H1 (cell line): ENCODE measurements around the gene CDKN2B-AS1. TPM values are rescaled to one million over a fixed set of nuclear protein-coding genes. Genes with fewer than 3 reads are reported as not detected.
A peak's percentile ranks its signal among the peaks of the same experiment; 100 is the strongest.

Experiments
- CTCF ChIA-PET: fragments of 300-600 bp; sonication (Branson Sonifier 250); formaldehyde crosslinking; loops from one replicate; lab custom pipeline; 2021; ENCODE audit not compliant: partially characterized antibody; lab: Charles Lee
- POLR2A ChIA-PET: fragments of 300-600 bp; sonication (Branson Sonifier 250); formaldehyde crosslinking; loops from one replicate; lab custom pipeline; 2021; ENCODE audit warnings: inconsistent platforms; ENCODE audit not compliant: partially characterized antibody; lab: Charles Lee
- DNase-seq, 2 experiments: peaks; one replicate each; pipeline versions ENCODE4 v3.0.0 to v3.0.0-alpha.2; 2010 to 2022; ENCODE audit warnings: low spot score in 2 of 2, low read depth in 1 of 2, mixed read lengths in 1 of 2
- FAIRE-seq: peaks from 2 replicates; lab custom pipeline; 2011; peaks lifted over from hg19 to GRCh38; lab: Jason Lieb, UNC
- H2AFZ ChIP-seq: 2 replicates; pipeline ENCODE4 v1.8.1; 2012; ENCODE audit warnings: low read length, inconsistent platforms
- H2AK5ac ChIP-seq: 2 replicates; pipeline ENCODE4 v1.6.1; 2013; ENCODE audit warnings: low read depth, low read length
- H2BK120ac ChIP-seq: replicated peaks from 2 replicates; pipeline ENCODE3; 2013; ENCODE audit warnings: low read depth, low read length, inconsistent platforms
- H2BK12ac ChIP-seq: 2 replicates; pipeline ENCODE4 v1.6.1; 2013; ENCODE audit warnings: low read depth, low read length
- H2BK15ac ChIP-seq: 2 replicates; pipeline ENCODE4 v1.6.1; 2013; ENCODE audit warnings: low read length
- H2BK20ac ChIP-seq: 2 replicates; pipeline ENCODE4 v1.6.1; 2013; ENCODE audit warnings: low read length
- H2BK5ac ChIP-seq: 2 replicates; pipeline ENCODE4 v1.6.1; 2013; ENCODE audit warnings: low read depth, low read length
- H3K14ac ChIP-seq: 2 replicates; pipeline ENCODE4 v1.6.1; 2013; ENCODE audit warnings: inconsistent platforms; ENCODE audit not compliant: insufficient read length
- H3K18ac ChIP-seq: 2 replicates; pipeline ENCODE4 v1.6.1; 2013; ENCODE audit warnings: low read length; ENCODE audit errors: extremely low read depth
- H3K23ac ChIP-seq: 2 replicates; pipeline ENCODE4 v1.6.1; 2013; ENCODE audit warnings: inconsistent platforms; ENCODE audit not compliant: insufficient read length
- H3K23me2 ChIP-seq: 2 replicates; pipeline ENCODE4 v1.6.1; 2013; ENCODE audit warnings: low read depth, low read length
- H3K27ac ChIP-seq: 2 replicates; pipeline ENCODE4 v1.6.1; 2011; ENCODE audit warnings: low read depth, low read length, inconsistent platforms
- H3K27me3 ChIP-seq, 4 experiments: replicated peaks in 1 of 4; 1 replicate in 1 of 4; 2 replicates in 3 of 4; pipeline versions ENCODE4 v1.6.1 to v1.8.1; 2011 to 2013; ENCODE audit warnings: low read length in 3 of 4, mild to moderate bottlenecking in 3 of 4, inconsistent platforms in 2 of 4, mixed read lengths in 2 of 4, moderate library complexity in 1 of 4; ENCODE audit not compliant: control insufficient read depth in 3 of 4, insufficient read depth in 3 of 4; ENCODE audit errors: extremely low read depth in 1 of 4
- H3K36me3 ChIP-seq, 4 experiments: 2 replicates each; pipeline versions ENCODE4 v1.6.1 to v1.8.1; 2011 to 2013; ENCODE audit warnings: mild to moderate bottlenecking in 4 of 4, low read length in 3 of 4, moderate library complexity in 2 of 4, control low read depth in 1 of 4, inconsistent platforms in 1 of 4; ENCODE audit not compliant: insufficient read depth in 4 of 4, control insufficient read depth in 2 of 4
- H3K4ac ChIP-seq: replicated peaks from 2 replicates; pipeline ENCODE3; 2013; ENCODE audit warnings: low read length, low read depth, mixed read lengths, inconsistent platforms; ENCODE audit not compliant: insufficient read length
- H3K4me1 ChIP-seq, 4 experiments: replicated peaks in 1 of 4; 1 replicate in 1 of 4; 2 replicates in 3 of 4; pipeline versions ENCODE4 v1.6.1 to v1.8.1; 2011 to 2013; ENCODE audit warnings: low read length in 3 of 4, inconsistent platforms in 2 of 4, mixed read lengths in 1 of 4; ENCODE audit not compliant: insufficient read depth in 4 of 4, control insufficient read depth in 3 of 4
- H3K4me2 ChIP-seq, 2 experiments: 2 replicates each; pipeline versions ENCODE4 v1.6.1 to v1.8.1; 2011 to 2013; ENCODE audit warnings: low read depth in 2 of 2, low read length in 2 of 2, control low read depth in 1 of 2, inconsistent platforms in 1 of 2, mild to moderate bottlenecking in 1 of 2; ENCODE audit not compliant: insufficient read depth in 1 of 2
- H3K4me3 ChIP-seq, 4 experiments: fragments of 200-600, 300-600 bp in 1 of 4; sonication (generic), shearing (Covaris generic), sonication (Bioruptor Twin) in 1 of 4; 2 replicates each; pipeline versions ENCODE4 v1.5.1 to v1.8.1; 2011 to 2016; ENCODE audit warnings: low read length in 4 of 4, low read depth in 3 of 4, control low read depth in 2 of 4, inconsistent platforms in 2 of 4, mild to moderate bottlenecking in 2 of 4, mixed read lengths in 1 of 4, moderate library complexity in 1 of 4; ENCODE audit not compliant: insufficient read depth in 2 of 4; ENCODE audit errors: extremely low read depth in 1 of 4
- H3K56ac ChIP-seq: replicated peaks from 2 replicates; pipeline ENCODE3; 2013; ENCODE audit warnings: low read depth, mild to moderate bottlenecking, mixed read lengths, low read length, inconsistent platforms; ENCODE audit not compliant: insufficient read length
- H3K79me1 ChIP-seq: 2 replicates; pipeline ENCODE4 v1.6.1; 2013; ENCODE audit warnings: low read depth, low read length, control low read depth
- H3K79me2 ChIP-seq, 2 experiments: 2 replicates each; pipeline versions ENCODE4 v1.6.1 to v1.8.1; 2012 to 2013; ENCODE audit warnings: low read length in 2 of 2, mild to moderate bottlenecking in 2 of 2, inconsistent platforms in 1 of 2; ENCODE audit not compliant: insufficient read depth in 2 of 2, control insufficient read depth in 1 of 2
- H3K9ac ChIP-seq, 4 experiments: replicated peaks in 1 of 4; 1 replicate in 1 of 4; 2 replicates in 3 of 4; pipeline versions ENCODE4 v1.6.1 to v1.8.1; 2011 to 2013; ENCODE audit warnings: low read depth in 3 of 4, low read length in 3 of 4, control low read depth in 2 of 4, mild to moderate bottlenecking in 2 of 4, moderate library complexity in 2 of 4, inconsistent platforms in 1 of 4; ENCODE audit errors: extremely low read depth in 1 of 4
- H3K9me3 ChIP-seq, 2 experiments: 2 replicates each; pipeline versions ENCODE4 v1.6.1 to v1.8.1; 2012 to 2013; ENCODE audit warnings: mild to moderate bottlenecking in 2 of 2, moderate library complexity in 2 of 2, control low read depth in 1 of 2, inconsistent platforms in 1 of 2, low read depth in 1 of 2, low read length in 1 of 2, mixed read lengths in 1 of 2; ENCODE audit not compliant: insufficient read depth in 2 of 2
- H4K20me1 ChIP-seq, 2 experiments: replicated peaks in 1 of 2; 2 replicates each; pipeline versions ENCODE3 to v1.8.1; 2011 to 2013; ENCODE audit warnings: inconsistent platforms in 2 of 2, low read length in 2 of 2, mild to moderate bottlenecking in 1 of 2; ENCODE audit not compliant: insufficient read depth in 2 of 2, control insufficient read depth in 1 of 2
- H4K5ac ChIP-seq: 2 replicates; pipeline ENCODE4 v1.6.1; 2013; ENCODE audit warnings: low read length, low read depth, mixed read lengths, inconsistent platforms; ENCODE audit not compliant: insufficient read length
- H4K8ac ChIP-seq: 2 replicates; pipeline ENCODE4 v1.8.0; 2013; ENCODE audit warnings: mild to moderate bottlenecking, moderate library complexity, low read length, inconsistent platforms; ENCODE audit not compliant: insufficient read depth; ENCODE audit errors: extremely low read depth
- H4K91ac ChIP-seq: replicated peaks from 2 replicates; pipeline ENCODE3; 2013; ENCODE audit warnings: low read length, mixed read lengths, inconsistent platforms; ENCODE audit not compliant: insufficient read length
- CBX8 ChIP-seq: fragments of 300-800, 300-1000 bp; sonication (generic); IDR thresholded peaks from 2 replicates; pipeline ENCODE4 v1.7.1; 2016; ENCODE audit warnings: low read depth, low read length, borderline replicate concordance
- CHD2 ChIP-seq: IDR thresholded peaks from 2 replicates; pipeline ENCODE4 v1.6.1; 2012; ENCODE audit warnings: low read length, improper control_type of control experiment
- CTCF ChIP-seq, 3 experiments: IDR thresholded peaks; 1 replicate in 2 of 3; 2 replicates in 1 of 3; pipeline versions ENCODE4 v1.5.1 to v1.6.1; 2011; ENCODE audit warnings: low read length in 3 of 3, mild to moderate bottlenecking in 3 of 3, inconsistent platforms in 2 of 3, low read depth in 1 of 3, moderate library complexity in 1 of 3; ENCODE audit not compliant: insufficient read depth in 1 of 3; ENCODE audit errors: control extremely low read depth in 1 of 3
- EZH2 ChIP-seq: fragments of 200-600 bp; sonication (generic); IDR thresholded peaks from 2 replicates; pipeline ENCODE4 v1.7.1; 2012; ENCODE audit warnings: low read depth, mild to moderate bottlenecking, moderate library complexity, low read length, inconsistent platforms; ENCODE audit not compliant: severe bottlenecking
- NRF1 ChIP-seq: IDR thresholded peaks from 2 replicates; pipeline ENCODE4 v1.6.1; 2011; ENCODE audit warnings: mild to moderate bottlenecking, low read depth, low read length, improper control_type of control experiment
- RNF2 ChIP-seq: fragments of 200-900, 300-1000 bp; sonication (generic); IDR thresholded peaks from 2 replicates; pipeline ENCODE4 v1.7.1; 2016; ENCODE audit warnings: borderline replicate concordance, low read depth, mild to moderate bottlenecking, antibody characterized with exemption, low read length; ENCODE audit not compliant: poor library complexity, severe bottlenecking; ENCODE audit errors: missing control alignments
- SIN3A ChIP-seq, 2 experiments: IDR thresholded peaks in 1 of 2; conservative IDR thresholded peaks in 1 of 2; 2 replicates each; pipeline ENCODE4 v1.6.1; 2011 to 2012; ENCODE audit warnings: low read length in 2 of 2, improper control_type of control experiment in 1 of 2, low read depth in 1 of 2, mild to moderate bottlenecking in 1 of 2
- TBP ChIP-seq: IDR thresholded peaks from 2 replicates; pipeline ENCODE4 v1.6.1; 2011; ENCODE audit warnings: low read depth, low read length, improper control_type of control experiment
- WGBS, 2 experiments: shearing (Covaris generic) in 1 of 2; methylation state at CpG; one replicate each; pipeline versions ENCODE4 v1.1.6 to v1.1.7; 2013 to 2015; ENCODE audit warnings: low lambda C conversion rate in 2 of 2, mixed read lengths in 2 of 2, inconsistent platforms in 1 of 2, low coverage in 1 of 2, missing lambda C conversion rate in 1 of 2; ENCODE audit not compliant: insufficient replicate concordance in 2 of 2, insufficient coverage in 1 of 2, insufficient read length in 1 of 2; ENCODE audit errors: extremely low coverage in 1 of 2, missing lambda C conversion rate in 1 of 2; 5-methylcytosine and 5-hydroxymethylcytosine counted together
- polyA plus RNA-seq, 7 experiments: library from polyadenylated mRNA; depleted of rRNA in 3 of 7; stranded (reverse) in 5 of 7; unstranded in 2 of 7; fragments of >200 nt in 5 of 7; fragments of 200-250 nt in 2 of 7; gene quantifications; 1 replicate in 5 of 7; 2 replicates in 1 of 7; 4 replicates in 1 of 7; pipeline versions ENCODE4 v1.2.1 to v1.2.3, GENCODE V29; 2011 to 2013; ENCODE audit warnings: missing spikeins in 2 of 7, mixed read lengths in 2 of 7
- total RNA-seq: library from RNA; stranded (reverse); fragmentation: NEBNext Ultra II Directional; extraction: Animal tissue kit (Norgen Biotek cat#: 25700); gene quantifications from 2 replicates; pipeline ENCODE4 v1.2.1, GENCODE V29; 2021

The CDKN2B-AS1 gene
- total and polyA plus RNA-seq, 2 of the 8 experiments (the other 6 are each of a cell fraction or from before 2014, with no cell fraction given) = not detected

GRCh38 chr9:21965401-21965951, 29.1 kb upstream of the CDKN2B-AS1 start:
- no peak overlapping the region for H3K14ac ChIP-seq
- H3K27me3 ChIP-seq = peaks cover 60 to 79% (median 68%) of the 10 kb centered on the region in 4 experiments
- H2BK120ac ChIP-seq = no peak overlapping the region
- H3K9me3 ChIP-seq = 0 out of 4 replicates have a peak, but pooled peaks cover 0 to 3% of the 10 kb centered on the region in 2 experiments
- H3K4me1 ChIP-seq = peaks cover 7 to 16% (median 10%) of the 10 kb centered on the region in 4 experiments
- no peak overlapping the region for H3K27ac ChIP-seq
- H3K9ac ChIP-seq = no peak overlapping the region
- H4K5ac ChIP-seq = no peak overlapping the region
- FAIRE-seq (no peak), DNase-seq (peak in 1 of 2 experiments; percentile 79)
- no peaks in the 10 kb centered on the region for H3K79me2 ChIP-seq
- no peak overlapping the region for H3K23ac ChIP-seq
- H2AFZ ChIP-seq = no peak overlapping the region
- H4K91ac ChIP-seq = no peak overlapping the region
- no peak overlapping the region for H2BK5ac ChIP-seq
- H4K20me1 ChIP-seq = peaks cover 11 to 30% of the 10 kb centered on the region in 2 experiments
- ChIA-PET POLR2A (interaction anchor here (0.8 kb wide), 1 partner anchor 11 kb away, joined by 4 read pairs; no protein-coding TSS in a partner anchor), CTCF (interaction anchor here (0.7 to 1.0 kb wide), 5 partner anchors 11 to 152 kb away, joined by 3 to 5 read pairs (median 4); no protein-coding TSS in a partner anchor)
- peaks cover 0 to 8% (median 0%) of the 10 kb centered on the region in 4 experiments; a peak in 2 of 8 replicates for H3K36me3 ChIP-seq
- H4K8ac ChIP-seq = peak overlapping the region; percentile 43; the same call in 1 of the 2 replicates
- no peak overlapping the region for H2BK20ac ChIP-seq
- no peaks in the 10 kb centered on the region; the same call in 1 of the 2 replicates for H3K23me2 ChIP-seq
- H2AK5ac ChIP-seq = no peak overlapping the region
- peak overlapping the region; percentile 61 to 64 for H3K4me2 ChIP-seq
- peak overlapping the region in 3 of 4 experiments; percentile 28 to 54 (median 38); a peak in 7 of 8 replicates for H3K4me3 ChIP-seq
- WGBS, 2 experiments = 4% methylated on average over 29 of the region's 30 CpGs; no CpG with 5 or more reads in 1 of the 2 experiments
- no peak overlapping the region for H3K56ac ChIP-seq
- H3K18ac ChIP-seq = 0 out of 2 replicates have a peak overlapping the region, but pooled peaks have one; percentile 42
- H2BK15ac ChIP-seq = no peak overlapping the region
- no peaks in the 10 kb centered on the region for H3K79me1 ChIP-seq
- H2BK12ac ChIP-seq = no peak overlapping the region
- H3K4ac ChIP-seq = no peak overlapping the region
- peak; percentile 49 to 71 (median 68) for TF ChIP-seq CTCF (IDR thresholded peaks at IDR 0.05; ENCODE audit: control extremely low read depth in 1 of 3, insufficient read depth in 1 of 3, low read depth in 1 of 3, low read length in 3 of 3)
- TF ChIP-seq RNF2 = peak; percentile 23
- peak; percentile 91 for TF ChIP-seq EZH2
- TF ChIP-seq CBX8 = no peak
- TF ChIP-seq TBP = 0 out of 2 replicates have a peak, but pooled peaks have one; percentile 9
- 0 out of 2 replicates have a peak, but pooled peaks have one; percentile 16 for TF ChIP-seq CHD2
- 0 out of 4 replicates have a peak, but pooled peaks of 1 of the 2 experiments have one; percentile 19 for TF ChIP-seq SIN3A (conservative IDR thresholded peaks at IDR 0.05 in 1 of 2, IDR thresholded peaks at IDR 0.05 in 1 of 2; ENCODE audit: low read depth in 1 of 2, low read length in 2 of 2)
- TF ChIP-seq NRF1 = no peak
